Suprapubic skin (tissue), 4 donors: ENCODE data around the gene CEP350. TPM values are rescaled to one million over a fixed set of nuclear protein-coding genes. Genes with fewer than 3 reads are reported as not detected.
A peak's percentile ranks its signal among the peaks of the same experiment; 100 is the strongest.

Experiments
- DNase-seq, 2 donors: peaks; one replicate each; pipeline ENCODE4 v3.0.0-alpha.2; 2019; ENCODE audit warnings: low spot score in 2 of 2
- H3K27ac ChIP-seq: fragments of 200-600 bp; sonication (generic); one replicate; pipeline ENCODE4 v1.5.1; 2019
- H3K27me3 ChIP-seq: fragments of 200-600 bp; sonication (generic); one replicate; pipeline ENCODE4 v1.5.1; 2019
- H3K36me3 ChIP-seq: fragments of 200-600 bp; sonication (generic); one replicate; pipeline ENCODE4 v1.5.1; 2019
- H3K4me1 ChIP-seq: fragments of 200-600 bp; sonication (generic); one replicate; pipeline ENCODE4 v1.5.1; 2019
- H3K4me3 ChIP-seq: fragments of 200-600 bp; sonication (generic); one replicate; pipeline ENCODE4 v1.5.1; 2019; ENCODE audit warnings: mild to moderate bottlenecking
- H3K9me3 ChIP-seq: fragments of 200-600 bp; sonication (generic); one replicate; pipeline ENCODE4 v1.5.1; 2019
- EP300 ChIP-seq: sonication (generic); formaldehyde crosslinking; IDR thresholded peaks from one replicate; pipeline ENCODE4 v1.6.1; 2017; ENCODE audit warnings: antibody characterized with exemption
- POLR2A ChIP-seq, 2 donors: fragments of 450-650 bp; IDR thresholded peaks; one replicate each; pipeline ENCODE4 v1.6.1; 2017; ENCODE audit warnings: antibody characterized with exemption in 2 of 2, mild to moderate bottlenecking in 2 of 2, moderate library complexity in 2 of 2
- POLR2AphosphoS5 ChIP-seq, 3 donors: sonication (generic); formaldehyde crosslinking; IDR thresholded peaks; one replicate each; pipeline ENCODE4 v1.6.1; 2017; ENCODE audit warnings: antibody characterized with exemption in 3 of 3
- WGBS: methylation state at CpG from one replicate; pipeline ENCODE4 v1.1.5; 2018; 5-methylcytosine and 5-hydroxymethylcytosine counted together
- total RNA-seq, 4 donors: library from RNA; depleted of rRNA; stranded (reverse); fragments of >200 nt; gene quantifications; one replicate each; pipeline ENCODE4 v1.1.0, GENCODE V29; 2016
- TF ChIP-seq, protein P1 (sequence below), 2 donors: fragments of 200-600 bp in 1 of 2; fragments of 450-650 bp in 1 of 2; sonication (generic) in 1 of 2; IDR thresholded peaks; one replicate each; pipeline ENCODE4 v1.5.1; 2016 to 2019; ENCODE audit warnings: antibody characterized with exemption in 2 of 2, mild to moderate bottlenecking in 1 of 2, moderate library complexity in 1 of 2

CEP350 gene
- total RNA-seq, 4 donors from 2014 or later = 60.5 to 90.2 (median 68.4) TPM

DNA sequence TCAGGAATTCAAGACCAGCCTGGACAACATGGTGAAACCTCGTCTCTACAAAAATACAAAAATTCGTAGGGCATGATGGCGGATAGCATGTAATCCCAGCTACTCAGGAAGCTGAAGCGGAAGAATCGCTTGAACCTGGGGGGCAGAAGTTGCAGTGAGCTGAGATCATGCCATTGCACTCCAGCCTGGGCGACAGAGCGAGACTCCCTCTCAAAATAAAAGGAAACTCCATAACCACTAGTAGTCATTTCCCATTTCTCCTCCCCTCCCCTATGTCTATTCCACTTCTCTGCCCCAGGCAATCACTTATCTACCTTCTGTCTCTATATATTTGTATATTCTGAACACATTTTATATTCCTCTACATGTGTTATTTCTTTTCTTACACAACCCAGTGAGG lies 4.0 kb upstream of the CEP350 start:
- no peak for DNase-seq
- TF ChIP-seq EP300 (no peak), POLR2A (IDR thresholded peaks at IDR 0.05) (no peak), POLR2AphosphoS5 (IDR thresholded peaks at IDR 0.05) (no peak)
- TF ChIP-seq, protein P1, sequence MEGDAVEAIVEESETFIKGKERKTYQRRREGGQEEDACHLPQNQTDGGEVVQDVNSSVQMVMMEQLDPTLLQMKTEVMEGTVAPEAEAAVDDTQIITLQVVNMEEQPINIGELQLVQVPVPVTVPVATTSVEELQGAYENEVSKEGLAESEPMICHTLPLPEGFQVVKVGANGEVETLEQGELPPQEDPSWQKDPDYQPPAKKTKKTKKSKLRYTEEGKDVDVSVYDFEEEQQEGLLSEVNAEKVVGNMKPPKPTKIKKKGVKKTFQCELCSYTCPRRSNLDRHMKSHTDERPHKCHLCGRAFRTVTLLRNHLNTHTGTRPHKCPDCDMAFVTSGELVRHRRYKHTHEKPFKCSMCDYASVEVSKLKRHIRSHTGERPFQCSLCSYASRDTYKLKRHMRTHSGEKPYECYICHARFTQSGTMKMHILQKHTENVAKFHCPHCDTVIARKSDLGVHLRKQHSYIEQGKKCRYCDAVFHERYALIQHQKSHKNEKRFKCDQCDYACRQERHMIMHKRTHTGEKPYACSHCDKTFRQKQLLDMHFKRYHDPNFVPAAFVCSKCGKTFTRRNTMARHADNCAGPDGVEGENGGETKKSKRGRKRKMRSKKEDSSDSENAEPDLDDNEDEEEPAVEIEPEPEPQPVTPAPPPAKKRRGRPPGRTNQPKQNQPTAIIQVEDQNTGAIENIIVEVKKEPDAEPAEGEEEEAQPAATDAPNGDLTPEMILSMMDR (IDR thresholded peaks at IDR 0.05) = no peak
- H3K27me3 ChIP-seq = no peaks in the 10 kb centered on the region
- WGBS = 90% methylated on average over 7 of the region's 7 CpGs
- no peaks in the 10 kb centered on the region for H3K9me3 ChIP-seq
- H3K4me3 ChIP-seq = no peak overlapping the region
- no peaks in the 10 kb centered on the region for H3K36me3 ChIP-seq
- H3K4me1 ChIP-seq = peaks cover 13% of the 10 kb centered on the region
- H3K27ac ChIP-seq = no peak overlapping the region

DNA sequence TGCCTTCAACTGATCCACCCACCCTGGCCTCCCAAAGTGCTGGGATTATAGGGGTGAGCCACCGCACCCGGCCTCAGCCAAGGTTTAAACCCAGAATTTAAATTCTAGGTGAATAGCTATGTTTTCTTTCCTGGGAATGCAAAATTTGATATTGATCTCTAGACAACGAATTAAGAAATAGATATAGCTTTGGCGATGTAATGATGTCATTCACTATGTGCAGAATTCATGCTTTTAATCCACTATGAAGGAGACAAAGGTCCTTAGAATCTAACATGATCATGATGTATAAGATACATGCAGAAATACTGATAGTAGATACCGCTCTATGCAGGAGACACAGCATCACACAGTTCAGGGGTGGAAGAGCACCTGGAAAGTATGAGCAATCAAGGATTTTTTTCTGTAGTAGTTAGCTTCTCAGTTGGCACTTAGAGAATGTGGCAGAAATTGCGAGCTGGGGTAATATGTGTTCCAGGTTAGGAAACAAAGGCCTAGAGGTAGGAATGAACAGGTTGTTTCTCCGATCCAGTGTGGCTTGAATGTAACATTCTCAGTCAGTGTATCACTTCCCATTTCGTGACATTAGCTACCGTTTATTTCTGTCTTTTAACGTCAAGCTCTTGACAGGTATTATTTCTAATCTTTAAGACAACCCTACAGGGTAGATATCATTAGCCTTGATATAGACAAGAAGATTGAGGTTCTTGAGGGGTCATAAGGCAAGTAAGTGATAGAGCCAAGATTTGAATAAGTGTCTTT lies 3.0 kb upstream of the CEP350 start:
- TF ChIP-seq, protein P1 (IDR thresholded peaks at IDR 0.05) = no peak
- TF ChIP-seq POLR2A (IDR thresholded peaks at IDR 0.05) (no peak), POLR2AphosphoS5 (IDR thresholded peaks at IDR 0.05) (no peak), EP300 (no peak)
- H3K9me3 ChIP-seq = no peaks in the 10 kb centered on the region

DNA sequence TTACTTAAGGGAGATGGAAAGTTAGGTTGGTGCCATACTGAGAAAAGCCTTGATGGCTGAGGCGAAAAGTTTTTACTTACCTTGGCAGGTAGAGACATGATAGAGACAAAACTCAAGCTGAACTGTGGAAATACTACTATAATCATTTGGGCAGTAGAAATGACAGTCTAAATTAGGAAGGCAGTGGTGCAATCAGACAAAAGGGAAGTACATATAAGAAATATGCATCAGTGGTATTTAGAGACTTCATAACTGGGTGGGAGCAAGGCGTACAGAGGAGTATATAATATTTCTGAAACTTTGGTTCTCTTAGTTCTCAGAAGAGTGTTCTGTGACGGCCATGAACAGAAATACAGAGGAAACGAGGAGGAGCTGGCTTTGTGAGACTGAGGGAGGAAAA lies 2.4 kb upstream of the CEP350 start:
- DNase-seq = no peak
- WGBS = 89% methylated on average over 4 of the region's 4 CpGs
- H3K4me3 ChIP-seq = no peak overlapping the region
- H3K27me3 ChIP-seq = no peaks in the 10 kb centered on the region
- TF ChIP-seq, protein P1 (IDR thresholded peaks at IDR 0.05) = no peak
- TF ChIP-seq POLR2A (IDR thresholded peaks at IDR 0.05) (no peak), EP300 (no peak), POLR2AphosphoS5 (IDR thresholded peaks at IDR 0.05) (no peak)
- H3K36me3 ChIP-seq = no peaks in the 10 kb centered on the region
- H3K9me3 ChIP-seq = no peaks in the 10 kb centered on the region
- H3K27ac ChIP-seq = no peak overlapping the region
- peaks cover 28% of the 10 kb centered on the region for H3K4me1 ChIP-seq

More for the DNA sequence above, 3.0 kb upstream of the CEP350 start:
- peaks cover 22% of the 10 kb centered on the region for H3K4me1 ChIP-seq
- no peaks in the 10 kb centered on the region for H3K36me3 ChIP-seq
- WGBS = 94% methylated on average over 10 of the region's 10 CpGs
- DNase-seq = no peak
- H3K4me3 ChIP-seq = no peak overlapping the region
- no peaks in the 10 kb centered on the region for H3K27me3 ChIP-seq
- no peak overlapping the region for H3K27ac ChIP-seq

DNA sequence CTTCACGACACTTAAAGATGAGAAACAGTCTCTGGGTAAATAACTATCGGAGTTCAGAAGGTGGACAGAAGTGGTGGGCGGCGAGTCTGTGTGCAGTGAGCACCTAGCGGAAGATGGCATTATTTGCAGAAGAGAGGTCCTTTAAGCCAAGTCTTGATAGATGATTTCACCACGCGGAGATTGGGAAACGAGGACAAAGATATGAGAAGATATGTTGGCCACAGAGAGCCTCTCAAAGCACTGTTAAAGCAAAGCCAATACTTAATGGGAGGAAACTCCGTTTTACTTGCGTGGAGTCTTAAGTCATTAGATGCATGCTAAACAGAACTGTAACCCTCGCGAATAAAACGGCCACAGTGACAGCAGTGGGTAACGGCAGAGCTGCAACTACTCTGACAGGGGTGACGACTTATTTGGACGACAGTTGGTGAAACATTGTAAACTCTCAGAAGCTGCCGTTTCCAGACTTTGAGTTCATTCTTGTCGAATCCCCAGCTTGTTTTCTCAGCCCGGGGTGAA lies 577 bp upstream of the CEP350 start:
- TF ChIP-seq POLR2A (IDR thresholded peaks at IDR 0.05) (peak in 1 of 2 donors; percentile 17), EP300 (no peak), POLR2AphosphoS5 (IDR thresholded peaks at IDR 0.05) (no peak)
- TF ChIP-seq, protein P1 (IDR thresholded peaks at IDR 0.05) = peak; percentile 10 to 20
- no peaks in the 10 kb centered on the region for H3K27me3 ChIP-seq
- 1% methylated on average over 19 of the region's 19 CpGs for WGBS
- H3K9me3 ChIP-seq = no peaks in the 10 kb centered on the region
- no peaks in the 10 kb centered on the region for H3K36me3 ChIP-seq
- peaks cover 41% of the 10 kb centered on the region for H3K4me1 ChIP-seq
- H3K4me3 ChIP-seq = peak overlapping the region; percentile 99
- DNase-seq = no peak
- peak overlapping the region; percentile 98 for H3K27ac ChIP-seq

DNA sequence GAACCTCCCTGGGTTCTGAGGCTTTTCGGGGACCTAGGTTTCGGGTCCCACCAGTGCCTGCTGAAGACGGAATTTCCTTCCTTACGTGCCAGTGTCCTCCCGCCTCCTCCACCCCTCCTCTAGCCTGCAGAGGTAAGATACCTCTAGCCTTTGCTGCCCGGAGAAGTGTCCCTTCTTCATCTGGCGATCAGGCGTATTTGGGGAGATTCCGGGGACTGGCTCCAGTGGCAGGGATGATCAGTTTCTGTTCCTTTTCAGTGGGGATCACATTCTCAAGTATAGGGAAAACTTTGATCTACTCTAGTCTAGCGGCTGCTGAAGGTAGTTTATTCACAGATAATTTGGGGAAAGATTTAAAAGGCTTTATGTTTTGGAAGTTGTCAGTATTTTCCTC lies 674 bp downstream of the CEP350 start:
- H3K4me3 ChIP-seq = peak overlapping the region; percentile 99
- WGBS = 3% methylated on average over 5 of the region's 10 CpGs
- TF ChIP-seq EP300 (no peak), POLR2A (IDR thresholded peaks at IDR 0.05) (no peak), POLR2AphosphoS5 (IDR thresholded peaks at IDR 0.05) (no peak)
- TF ChIP-seq, protein P1 (IDR thresholded peaks at IDR 0.05) = no peak
- H3K9me3 ChIP-seq = no peaks in the 10 kb centered on the region
- peaks cover 45% of the 10 kb centered on the region for H3K4me1 ChIP-seq
- no peak for DNase-seq
- H3K27ac ChIP-seq = peak overlapping the region; percentile 98
- H3K27me3 ChIP-seq = no peaks in the 10 kb centered on the region
- no peaks in the 10 kb centered on the region for H3K36me3 ChIP-seq
